H1 (cell line): ENCODE measurements around the gene SCRN1. TPM values are rescaled to one million over a fixed set of nuclear protein-coding genes. Genes with fewer than 3 reads are reported as not detected.

Source experiments
- EZH2 ChIP-seq: fragments of 200-600 bp; sonication (generic); IDR thresholded peaks from 2 replicates; pipeline ENCODE4 v1.7.1; 2012; ENCODE audit warnings: low read depth, mild to moderate bottlenecking, moderate library complexity, low read length, inconsistent platforms; ENCODE audit not compliant: severe bottlenecking
- GABPA ChIP-seq: IDR thresholded peaks from 2 replicates; pipeline ENCODE4 v1.6.1; 2011; ENCODE audit warnings: mild to moderate bottlenecking, low read length, moderate library complexity, borderline replicate concordance; ENCODE audit not compliant: insufficient read depth
- KDM4A ChIP-seq: IDR thresholded peaks from one replicate; pipeline ENCODE4 v1.7.1; 2012; ENCODE audit warnings: low read depth, mild to moderate bottlenecking, moderate library complexity, low read length, inconsistent platforms; ENCODE audit not compliant: severe bottlenecking
- SP1 ChIP-seq: IDR thresholded peaks from 2 replicates; pipeline ENCODE4 v1.6.1; 2011; ENCODE audit warnings: low read depth, low read length
- TAF1 ChIP-seq: IDR thresholded peaks from 2 replicates; pipeline ENCODE4 v1.6.1; 2011; ENCODE audit warnings: mild to moderate bottlenecking, low read depth, low read length
- polyA plus RNA-seq, 7 experiments: library from polyadenylated mRNA; depleted of rRNA in 3 of 7; stranded (reverse) in 5 of 7; unstranded in 2 of 7; fragments of >200 nt in 5 of 7; fragments of 200-250 nt in 2 of 7; gene quantifications; 1 replicate in 5 of 7; 2 replicates in 1 of 7; 4 replicates in 1 of 7; pipeline versions ENCODE4 v1.2.1 to v1.2.3, GENCODE V29; 2011 to 2013; ENCODE audit warnings: missing spikeins in 2 of 7, mixed read lengths in 2 of 7
- total RNA-seq: library from RNA; stranded (reverse); fragmentation: NEBNext Ultra II Directional; extraction: Animal tissue kit (Norgen Biotek cat#: 25700); gene quantifications from 2 replicates; pipeline ENCODE4 v1.2.1, GENCODE V29; 2021
- TF ChIP-seq, protein P1 (sequence below): fragments of 300-600 bp; sonication (generic); IDR thresholded peaks from 2 replicates; pipeline ENCODE4 v1.7.1; 2012; ENCODE audit warnings: low read length, moderate library complexity, mild to moderate bottlenecking, inconsistent platforms; ENCODE audit not compliant: insufficient replicate concordance
- TF ChIP-seq, protein P2 (sequence below): IDR thresholded peaks from 2 replicates; pipeline ENCODE4 v1.6.1; 2012; ENCODE audit warnings: inconsistent platforms

The SCRN1 gene
- total and polyA plus RNA-seq, 2 of the 8 experiments (the other 6 are each of a cell fraction or from before 2014, with no cell fraction given), result 36.0 to 75.8 TPM

DNA sequence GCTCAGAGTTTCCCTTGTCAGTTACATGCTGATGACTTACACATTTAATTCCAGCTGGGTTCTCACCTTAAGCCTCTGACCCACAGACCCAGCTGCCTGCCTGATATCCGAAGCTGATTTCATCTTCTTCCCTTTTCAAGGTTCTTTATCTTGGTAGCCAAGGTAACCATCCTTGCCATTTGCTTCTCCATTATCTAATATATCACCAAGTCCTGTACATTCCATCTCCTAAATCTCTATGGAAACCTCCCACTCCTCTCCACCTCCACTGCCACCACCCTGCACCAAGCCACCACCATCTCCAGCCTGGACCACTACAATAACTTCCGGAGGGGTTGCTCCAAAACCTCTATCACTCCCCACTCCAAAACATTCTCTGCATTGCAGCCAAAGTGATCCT, 19.9 kb downstream of the SCRN1 start (continued):
- TF ChIP-seq, protein P1, sequence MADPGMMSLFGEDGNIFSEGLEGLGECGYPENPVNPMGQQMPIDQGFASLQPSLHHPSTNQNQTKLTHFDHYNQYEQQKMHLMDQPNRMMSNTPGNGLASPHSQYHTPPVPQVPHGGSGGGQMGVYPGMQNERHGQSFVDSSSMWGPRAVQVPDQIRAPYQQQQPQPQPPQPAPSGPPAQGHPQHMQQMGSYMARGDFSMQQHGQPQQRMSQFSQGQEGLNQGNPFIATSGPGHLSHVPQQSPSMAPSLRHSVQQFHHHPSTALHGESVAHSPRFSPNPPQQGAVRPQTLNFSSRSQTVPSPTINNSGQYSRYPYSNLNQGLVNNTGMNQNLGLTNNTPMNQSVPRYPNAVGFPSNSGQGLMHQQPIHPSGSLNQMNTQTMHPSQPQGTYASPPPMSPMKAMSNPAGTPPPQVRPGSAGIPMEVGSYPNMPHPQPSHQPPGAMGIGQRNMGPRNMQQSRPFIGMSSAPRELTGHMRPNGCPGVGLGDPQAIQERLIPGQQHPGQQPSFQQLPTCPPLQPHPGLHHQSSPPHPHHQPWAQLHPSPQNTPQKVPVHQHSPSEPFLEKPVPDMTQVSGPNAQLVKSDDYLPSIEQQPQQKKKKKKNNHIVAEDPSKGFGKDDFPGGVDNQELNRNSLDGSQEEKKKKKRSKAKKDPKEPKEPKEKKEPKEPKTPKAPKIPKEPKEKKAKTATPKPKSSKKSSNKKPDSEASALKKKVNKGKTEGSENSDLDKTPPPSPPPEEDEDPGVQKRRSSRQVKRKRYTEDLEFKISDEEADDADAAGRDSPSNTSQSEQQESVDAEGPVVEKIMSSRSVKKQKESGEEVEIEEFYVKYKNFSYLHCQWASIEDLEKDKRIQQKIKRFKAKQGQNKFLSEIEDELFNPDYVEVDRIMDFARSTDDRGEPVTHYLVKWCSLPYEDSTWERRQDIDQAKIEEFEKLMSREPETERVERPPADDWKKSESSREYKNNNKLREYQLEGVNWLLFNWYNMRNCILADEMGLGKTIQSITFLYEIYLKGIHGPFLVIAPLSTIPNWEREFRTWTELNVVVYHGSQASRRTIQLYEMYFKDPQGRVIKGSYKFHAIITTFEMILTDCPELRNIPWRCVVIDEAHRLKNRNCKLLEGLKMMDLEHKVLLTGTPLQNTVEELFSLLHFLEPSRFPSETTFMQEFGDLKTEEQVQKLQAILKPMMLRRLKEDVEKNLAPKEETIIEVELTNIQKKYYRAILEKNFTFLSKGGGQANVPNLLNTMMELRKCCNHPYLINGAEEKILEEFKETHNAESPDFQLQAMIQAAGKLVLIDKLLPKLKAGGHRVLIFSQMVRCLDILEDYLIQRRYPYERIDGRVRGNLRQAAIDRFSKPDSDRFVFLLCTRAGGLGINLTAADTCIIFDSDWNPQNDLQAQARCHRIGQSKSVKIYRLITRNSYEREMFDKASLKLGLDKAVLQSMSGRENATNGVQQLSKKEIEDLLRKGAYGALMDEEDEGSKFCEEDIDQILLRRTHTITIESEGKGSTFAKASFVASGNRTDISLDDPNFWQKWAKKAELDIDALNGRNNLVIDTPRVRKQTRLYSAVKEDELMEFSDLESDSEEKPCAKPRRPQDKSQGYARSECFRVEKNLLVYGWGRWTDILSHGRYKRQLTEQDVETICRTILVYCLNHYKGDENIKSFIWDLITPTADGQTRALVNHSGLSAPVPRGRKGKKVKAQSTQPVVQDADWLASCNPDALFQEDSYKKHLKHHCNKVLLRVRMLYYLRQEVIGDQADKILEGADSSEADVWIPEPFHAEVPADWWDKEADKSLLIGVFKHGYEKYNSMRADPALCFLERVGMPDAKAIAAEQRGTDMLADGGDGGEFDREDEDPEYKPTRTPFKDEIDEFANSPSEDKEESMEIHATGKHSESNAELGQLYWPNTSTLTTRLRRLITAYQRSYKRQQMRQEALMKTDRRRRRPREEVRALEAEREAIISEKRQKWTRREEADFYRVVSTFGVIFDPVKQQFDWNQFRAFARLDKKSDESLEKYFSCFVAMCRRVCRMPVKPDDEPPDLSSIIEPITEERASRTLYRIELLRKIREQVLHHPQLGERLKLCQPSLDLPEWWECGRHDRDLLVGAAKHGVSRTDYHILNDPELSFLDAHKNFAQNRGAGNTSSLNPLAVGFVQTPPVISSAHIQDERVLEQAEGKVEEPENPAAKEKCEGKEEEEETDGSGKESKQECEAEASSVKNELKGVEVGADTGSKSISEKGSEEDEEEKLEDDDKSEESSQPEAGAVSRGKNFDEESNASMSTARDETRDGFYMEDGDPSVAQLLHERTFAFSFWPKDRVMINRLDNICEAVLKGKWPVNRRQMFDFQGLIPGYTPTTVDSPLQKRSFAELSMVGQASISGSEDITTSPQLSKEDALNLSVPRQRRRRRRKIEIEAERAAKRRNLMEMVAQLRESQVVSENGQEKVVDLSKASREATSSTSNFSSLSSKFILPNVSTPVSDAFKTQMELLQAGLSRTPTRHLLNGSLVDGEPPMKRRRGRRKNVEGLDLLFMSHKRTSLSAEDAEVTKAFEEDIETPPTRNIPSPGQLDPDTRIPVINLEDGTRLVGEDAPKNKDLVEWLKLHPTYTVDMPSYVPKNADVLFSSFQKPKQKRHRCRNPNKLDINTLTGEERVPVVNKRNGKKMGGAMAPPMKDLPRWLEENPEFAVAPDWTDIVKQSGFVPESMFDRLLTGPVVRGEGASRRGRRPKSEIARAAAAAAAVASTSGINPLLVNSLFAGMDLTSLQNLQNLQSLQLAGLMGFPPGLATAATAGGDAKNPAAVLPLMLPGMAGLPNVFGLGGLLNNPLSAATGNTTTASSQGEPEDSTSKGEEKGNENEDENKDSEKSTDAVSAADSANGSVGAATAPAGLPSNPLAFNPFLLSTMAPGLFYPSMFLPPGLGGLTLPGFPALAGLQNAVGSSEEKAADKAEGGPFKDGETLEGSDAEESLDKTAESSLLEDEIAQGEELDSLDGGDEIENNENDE, result no peak
- no peak for TF ChIP-seq SP1
- TF ChIP-seq TAF1, result no peak
- TF ChIP-seq, protein P2, sequence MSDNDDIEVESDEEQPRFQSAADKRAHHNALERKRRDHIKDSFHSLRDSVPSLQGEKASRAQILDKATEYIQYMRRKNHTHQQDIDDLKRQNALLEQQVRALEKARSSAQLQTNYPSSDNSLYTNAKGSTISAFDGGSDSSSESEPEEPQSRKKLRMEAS, result no peak
- TF ChIP-seq GABPA, result no peak
- no peak for TF ChIP-seq KDM4A
- TF ChIP-seq EZH2, result no peak
